ENCODE measurements around the gene DGUOK.
"Not testable (repeated sequence)": the region's sequence is repeated elsewhere in the genome, so short reads cannot be mapped to it uniquely, and the experiment has no call there.

Gene DGUOK

GRCh38 chr2:73901143-73901542 lies 25.5 kb upstream of the DGUOK start:
- no peak for DNase-seq

GRCh38 chr2:73902284-73902683 lies 24.4 kb upstream of the DGUOK start:
- no peak for DNase-seq

- DNase-seq, result no peak
Observed at GRCh38 chr2:73903313-73903712, 23.4 kb upstream of the DGUOK start.

- not testable (repeated sequence) for DNase-seq
Observed at GRCh38 chr2:73903949-73904613, 22.6 kb upstream of the DGUOK start.

GRCh38 chr2:73904952-73905351 lies 21.7 kb upstream of the DGUOK start:
- DNase-seq, result no peak

- DNase-seq, result no peak
Observed at GRCh38 chr2:73906847-73907505, 19.7 kb upstream of the DGUOK start.

- peak; percentile 68 for DNase-seq
Observed at GRCh38 chr2:73907840-73908452, 18.7 kb upstream of the DGUOK start.

GRCh38 chr2:73908689-73909652 lies 17.7 kb upstream of the DGUOK start:
- no peak for DNase-seq

GRCh38 chr2:73910873-73911547 lies 15.7 kb upstream of the DGUOK start:
- DNase-seq, result no peak

GRCh38 chr2:73911548-73912208 lies 15.0 kb upstream of the DGUOK start:
- no peak for DNase-seq

- DNase-seq, result no peak
Observed at GRCh38 chr2:73913414-73914054, 13.1 kb upstream of the DGUOK start.

- DNase-seq, result no peak
Observed at GRCh38 chr2:73914667-73915066, 12.0 kb upstream of the DGUOK start.

GRCh38 chr2:73915437-73915993 lies 11.2 kb upstream of the DGUOK start:
- no peak for DNase-seq

- DNase-seq, result no peak
Observed at GRCh38 chr2:73916666-73917065, 10.0 kb upstream of the DGUOK start.

GRCh38 chr2:73917296-73917695 lies 9.4 kb upstream of the DGUOK start:
- DNase-seq, result no peak

- no peak for DNase-seq
Observed at GRCh38 chr2:73917696-73918207, 8.9 kb upstream of the DGUOK start.

- no peak for DNase-seq
Observed at GRCh38 chr2:73918856-73919255, 7.8 kb upstream of the DGUOK start.

- no peak for DNase-seq
Observed at GRCh38 chr2:73919596-73920228, 7.0 kb upstream of the DGUOK start.

- peak; percentile 73 for DNase-seq
Observed at GRCh38 chr2:73920577-73921545, 5.8 kb upstream of the DGUOK start.
